K562 (cell line): ENCODE measurements around the gene TRIP12. TPM values are rescaled to one million over a fixed set of nuclear protein-coding genes. Genes with fewer than 3 reads are reported as not detected.

Experiments used
- ATAC-seq: fragments of 200-7000 bp; cut with Tn5 transposase; 3 replicates; pipeline ENCODE4 v1.9.1; 2020; ENCODE audit warnings: moderate library complexity
- BruUV-seq: library from RNA; stranded (reverse); fragments of 400-500 nt; replicated peaks from 2 replicates; lab custom pipeline; 2021; lab: Mats Ljungman, UMichigan
- CTCF ChIA-PET: fragments of 300-600 bp; formaldehyde crosslinking; extraction: SDS; loops from one replicate; lab custom pipeline; 2021; ENCODE audit warnings: low intra/inter-chr PET ratio; lab: Yijun Ruan, JAX
- POLR2A ChIA-PET: fragments of 300-600, 350-650 bp; sonication (Branson Sonifier 250); formaldehyde crosslinking; extraction: SDS; loops from one replicate; lab custom pipeline; 2021; ENCODE audit warnings: antibody characterized with exemption, inconsistent platforms; lab: Yijun Ruan, JAX
- DNase-seq, 4 experiments: peaks; one replicate each; pipeline versions ENCODE4 v3.0.0 to v3.0.0-alpha.2; 2011 to 2018; ENCODE audit warnings: low spot score in 3 of 4, mixed read lengths in 3 of 4; ENCODE audit errors: extremely low read depth in 1 of 4
- FAIRE-seq: peaks from 2 replicates; lab custom pipeline; 2011; peaks lifted over from hg19 to GRCh38; lab: Jason Lieb, UNC
- H2AFZ ChIP-seq: 2 replicates; pipeline ENCODE4 v1.6.0; 2011; ENCODE audit warnings: low read depth, low read length, control low read depth, inconsistent platforms
- H3K27ac ChIP-seq: fragments of 200-600 bp; 3 replicates; pipeline ENCODE4 v1.8.0; 2011; ENCODE audit warnings: low read depth, mild to moderate bottlenecking, control low read depth, inconsistent platforms, low read length, moderate library complexity, mixed read lengths; ENCODE audit errors: extremely low read depth
- H3K27me3 ChIP-seq, 2 experiments: fragments of 300-600 bp in 1 of 2; 2 replicates in 1 of 2; 3 replicates in 1 of 2; pipeline versions ENCODE4 v1.6.0 to v1.8.0; 2011; ENCODE audit warnings: inconsistent platforms in 2 of 2, low read length in 2 of 2, mild to moderate bottlenecking in 1 of 2, mixed read lengths in 1 of 2, moderate library complexity in 1 of 2; ENCODE audit not compliant: control insufficient read depth in 2 of 2, insufficient read depth in 2 of 2
- H3K36me3 ChIP-seq: fragments of 300-600 bp; 3 replicates; pipeline ENCODE4 v1.8.0; 2011; ENCODE audit warnings: mild to moderate bottlenecking, low read length, inconsistent platforms; ENCODE audit not compliant: control insufficient read depth, insufficient read depth
- H3K4me1 ChIP-seq, 2 experiments: fragments of 200-600 bp in 1 of 2; replicated peaks in 1 of 2; 2 replicates in 1 of 2; 3 replicates in 1 of 2; pipeline versions ENCODE4 v1.5.1 to v1.8.0; 2011; ENCODE audit warnings: inconsistent platforms in 2 of 2, low read length in 2 of 2, mild to moderate bottlenecking in 1 of 2, mixed read lengths in 1 of 2, moderate library complexity in 1 of 2; ENCODE audit not compliant: control insufficient read depth in 2 of 2, insufficient read depth in 2 of 2
- H3K4me2 ChIP-seq: 2 replicates; pipeline ENCODE4 v1.6.1; 2011; ENCODE audit warnings: low read length, control low read depth, inconsistent platforms, mixed read lengths; ENCODE audit not compliant: insufficient read depth
- H3K4me3 ChIP-seq: fragments of 200-600 bp; sonication (generic), shearing (Covaris generic); 2 replicates; pipeline ENCODE4 v1.5.1; 2016; ENCODE audit warnings: control low read depth, inconsistent platforms
- H3K79me2 ChIP-seq: fragments of 200-600 bp; 3 replicates; pipeline ENCODE4 v1.8.0; 2011; ENCODE audit warnings: low read length, inconsistent platforms; ENCODE audit not compliant: control insufficient read depth, insufficient read depth
- H3K9ac ChIP-seq, 2 experiments: 2 replicates each; pipeline versions ENCODE4 v1.6.0 to v1.6.1; 2011; ENCODE audit warnings: low read depth in 2 of 2, low read length in 2 of 2, control low read depth in 1 of 2, inconsistent platforms in 1 of 2, mild to moderate bottlenecking in 1 of 2, mixed read lengths in 1 of 2; ENCODE audit not compliant: insufficient read depth in 1 of 2
- H3K9me1 ChIP-seq: one replicate; pipeline ENCODE4 v1.6.0; 2011; ENCODE audit warnings: inconsistent platforms, mild to moderate bottlenecking, low read length, moderate library complexity; ENCODE audit not compliant: control insufficient read depth, insufficient read depth
- H3K9me3 ChIP-seq: replicated peaks from 2 replicates; pipeline ENCODE4 v1.5.1; 2011; ENCODE audit warnings: low read depth, low read length, inconsistent platforms; ENCODE audit not compliant: control insufficient read depth, insufficient read depth
- H4K20me1 ChIP-seq: replicated peaks from 2 replicates; pipeline ENCODE4 v1.6.1; 2011; ENCODE audit warnings: low read length, inconsistent platforms, mixed read lengths; ENCODE audit not compliant: control insufficient read depth, insufficient read depth
- POLR2G ChIP-seq: fragments of 200-400 bp; formaldehyde crosslinking; IDR thresholded peaks from 2 replicates; pipeline ENCODE4 v1.6.1; 2017; ENCODE audit warnings: low read depth, mild to moderate bottlenecking, antibody characterized with exemption, low read length, moderate library complexity
- ZNF316 ChIP-seq: fragments of 450-650 bp; IDR thresholded peaks from 2 replicates; pipeline ENCODE4 v1.6.1; 2016
- WGBS: fragments of 100-300 bp; shearing (Covaris generic); methylation state at CpG from one replicate; pipeline ENCODE4 v1.1.6; 2016; ENCODE audit warnings: low coverage, mixed read lengths; ENCODE audit not compliant: insufficient coverage; ENCODE audit errors: missing lambda C conversion rate; 5-methylcytosine and 5-hydroxymethylcytosine counted together
- in situ Hi-C: fragments of 300-500 bp; cut with MboI; formaldehyde crosslinking; loops from 4 replicates; pipeline ENCODE4 v1.15.0; 2018; ENCODE audit warnings: inconsistent platforms, mixed read lengths
- intact Hi-C: fragments of 100-400 bp; cut with micrococcal nuclease; formaldehyde crosslinking; loops from 2 replicates; pipeline ENCODE4 v1.14.2; 2022
- polyA plus RNA-seq, 8 experiments: library from polyadenylated mRNA; depleted of rRNA in 4 of 8; stranded (reverse) in 5 of 8; unstranded in 3 of 8; fragments of >200 nt; fragmentation: Nextera tagmentation in 2 of 8; fragmentation: Illumina TruSeq in 1 of 8; extraction: Ambion mirVana in 2 of 8; extraction: Trizol in 1 of 8; gene quantifications; 2 replicates each; pipeline versions ENCODE4 v1.2.1 to v1.2.3, GENCODE V29; 2011 to 2014; ENCODE audit warnings: inconsistent platforms in 1 of 8, missing spikeins in 1 of 8
- total RNA-seq, 7 experiments: library from RNA; depleted of rRNA in 6 of 7; stranded (reverse); fragments of >200 nt in 6 of 7; fragmentation: Illumina TruSeq in 2 of 7; extraction: Trizol in 2 of 7; gene quantifications; 2 replicates each; pipeline versions ENCODE4 v1.2.1 to v1.2.3, GENCODE V29; 2011 to 2021; ENCODE audit warnings: low replicate concordance in 1 of 7
- TF ChIP-seq, protein P1 (sequence below), 2 experiments: fragments of 450-650 bp; IDR thresholded peaks; 2 replicates each; pipeline ENCODE4 v1.6.1; 2016; ENCODE audit warnings: mild to moderate bottlenecking in 2 of 2, borderline replicate concordance in 1 of 2, low read depth in 1 of 2, moderate library complexity in 1 of 2
- TF ChIP-seq, protein P2 (sequence below): sonication (generic); formaldehyde crosslinking; IDR thresholded peaks from 2 replicates; pipeline ENCODE4 v1.8.1; 2022; ENCODE audit warnings: missing genetic modification reagents
- TF ChIP-seq, protein P3 (sequence below), 2 experiments: fragments of 250-450 bp in 1 of 2; fragments of 450-650 bp in 1 of 2; sonication (Bioruptor Pico) in 1 of 2; IDR thresholded peaks; 2 replicates each; pipeline versions ENCODE4 v1.6.1 to v1.8.0; 2016 to 2021; ENCODE audit warnings: mild to moderate bottlenecking in 2 of 2, moderate library complexity in 2 of 2, missing compliant biosample characterization in 1 of 2, missing genetic modification characterization in 1 of 2

The TRIP12 gene
- total and polyA plus RNA-seq, 9 of the 15 experiments (the other 6 are each of a cell fraction or from before 2014, with no cell fraction given), result 15.2 to 131 (median 80.1) TPM

DNA sequence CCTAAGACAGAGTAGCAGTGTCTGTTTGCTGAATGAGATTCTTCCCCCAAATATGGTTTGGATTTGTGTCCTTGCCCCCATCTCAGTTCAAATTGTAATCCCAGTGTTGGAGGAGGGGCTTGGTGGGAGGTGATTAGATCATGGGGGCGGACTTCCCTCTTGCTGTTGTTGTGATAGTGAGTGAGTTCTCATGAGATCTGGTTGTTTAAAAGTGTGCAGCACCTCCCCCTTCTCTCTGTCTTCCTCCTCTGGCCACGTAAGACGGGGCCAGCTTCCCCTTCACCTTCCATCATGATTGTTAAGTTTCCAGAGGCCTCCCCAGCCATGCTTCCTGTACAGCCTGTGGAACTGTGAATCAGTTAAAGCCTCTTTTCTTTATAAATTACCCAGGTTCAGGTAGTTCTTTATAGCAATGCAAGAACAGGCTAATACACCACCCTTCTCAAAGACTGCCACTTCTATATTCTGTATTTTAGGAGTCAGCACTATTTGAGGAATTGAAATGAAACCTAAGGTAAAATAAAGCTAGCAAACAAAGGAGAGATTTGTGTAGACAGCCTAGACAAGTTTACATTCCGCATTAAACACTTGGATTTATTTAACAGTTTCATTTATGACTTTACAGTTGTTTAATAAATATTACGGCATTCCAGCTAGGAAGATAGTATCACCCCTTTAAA lies 22.1 kb upstream of the TRIP12 start:
- Histone ChIP-seq H3K36me3 (no peaks in the 10 kb centered on the region), H3K9me1 (no peaks in the 10 kb centered on the region), H3K9ac (no peak overlapping the region), H2AFZ (peak overlapping the region; percentile 73), H3K27ac (peak overlapping the region; percentile 26; the same call in 1 of the 3 replicates), H3K79me2 (no peaks in the 10 kb centered on the region), H4K20me1 (no peaks in the 10 kb centered on the region), H3K27me3 (no peaks in the 10 kb centered on the region), H3K9me3 (no peaks in the 10 kb centered on the region), H3K4me3 (no peak overlapping the region), H3K4me1 (peaks cover 0 to 5% of the 10 kb centered on the region in 2 experiments; a peak in 3 of 5 replicates), H3K4me2 (no peak overlapping the region)
- no TSS peak for BruUV-seq
- WGBS, result 75% methylated on average over 3 of the region's 5 CpGs
- ATAC-seq (peak; percentile 82), DNase-seq (peak in 1 of 4 experiments; percentile 42), FAIRE-seq (no peak)
- ChIA-PET CTCF (no interaction called here), POLR2A (interaction anchor here (1.0 kb wide), 1 partner anchor 11 kb away, joined by 3 read pairs; no protein-coding TSS in a partner anchor)
- in situ Hi-C loops (no loop called here), intact Hi-C loops (no loop called here)
- TF ChIP-seq ZNF316, result peak; percentile 78
- TF ChIP-seq, protein P1, sequence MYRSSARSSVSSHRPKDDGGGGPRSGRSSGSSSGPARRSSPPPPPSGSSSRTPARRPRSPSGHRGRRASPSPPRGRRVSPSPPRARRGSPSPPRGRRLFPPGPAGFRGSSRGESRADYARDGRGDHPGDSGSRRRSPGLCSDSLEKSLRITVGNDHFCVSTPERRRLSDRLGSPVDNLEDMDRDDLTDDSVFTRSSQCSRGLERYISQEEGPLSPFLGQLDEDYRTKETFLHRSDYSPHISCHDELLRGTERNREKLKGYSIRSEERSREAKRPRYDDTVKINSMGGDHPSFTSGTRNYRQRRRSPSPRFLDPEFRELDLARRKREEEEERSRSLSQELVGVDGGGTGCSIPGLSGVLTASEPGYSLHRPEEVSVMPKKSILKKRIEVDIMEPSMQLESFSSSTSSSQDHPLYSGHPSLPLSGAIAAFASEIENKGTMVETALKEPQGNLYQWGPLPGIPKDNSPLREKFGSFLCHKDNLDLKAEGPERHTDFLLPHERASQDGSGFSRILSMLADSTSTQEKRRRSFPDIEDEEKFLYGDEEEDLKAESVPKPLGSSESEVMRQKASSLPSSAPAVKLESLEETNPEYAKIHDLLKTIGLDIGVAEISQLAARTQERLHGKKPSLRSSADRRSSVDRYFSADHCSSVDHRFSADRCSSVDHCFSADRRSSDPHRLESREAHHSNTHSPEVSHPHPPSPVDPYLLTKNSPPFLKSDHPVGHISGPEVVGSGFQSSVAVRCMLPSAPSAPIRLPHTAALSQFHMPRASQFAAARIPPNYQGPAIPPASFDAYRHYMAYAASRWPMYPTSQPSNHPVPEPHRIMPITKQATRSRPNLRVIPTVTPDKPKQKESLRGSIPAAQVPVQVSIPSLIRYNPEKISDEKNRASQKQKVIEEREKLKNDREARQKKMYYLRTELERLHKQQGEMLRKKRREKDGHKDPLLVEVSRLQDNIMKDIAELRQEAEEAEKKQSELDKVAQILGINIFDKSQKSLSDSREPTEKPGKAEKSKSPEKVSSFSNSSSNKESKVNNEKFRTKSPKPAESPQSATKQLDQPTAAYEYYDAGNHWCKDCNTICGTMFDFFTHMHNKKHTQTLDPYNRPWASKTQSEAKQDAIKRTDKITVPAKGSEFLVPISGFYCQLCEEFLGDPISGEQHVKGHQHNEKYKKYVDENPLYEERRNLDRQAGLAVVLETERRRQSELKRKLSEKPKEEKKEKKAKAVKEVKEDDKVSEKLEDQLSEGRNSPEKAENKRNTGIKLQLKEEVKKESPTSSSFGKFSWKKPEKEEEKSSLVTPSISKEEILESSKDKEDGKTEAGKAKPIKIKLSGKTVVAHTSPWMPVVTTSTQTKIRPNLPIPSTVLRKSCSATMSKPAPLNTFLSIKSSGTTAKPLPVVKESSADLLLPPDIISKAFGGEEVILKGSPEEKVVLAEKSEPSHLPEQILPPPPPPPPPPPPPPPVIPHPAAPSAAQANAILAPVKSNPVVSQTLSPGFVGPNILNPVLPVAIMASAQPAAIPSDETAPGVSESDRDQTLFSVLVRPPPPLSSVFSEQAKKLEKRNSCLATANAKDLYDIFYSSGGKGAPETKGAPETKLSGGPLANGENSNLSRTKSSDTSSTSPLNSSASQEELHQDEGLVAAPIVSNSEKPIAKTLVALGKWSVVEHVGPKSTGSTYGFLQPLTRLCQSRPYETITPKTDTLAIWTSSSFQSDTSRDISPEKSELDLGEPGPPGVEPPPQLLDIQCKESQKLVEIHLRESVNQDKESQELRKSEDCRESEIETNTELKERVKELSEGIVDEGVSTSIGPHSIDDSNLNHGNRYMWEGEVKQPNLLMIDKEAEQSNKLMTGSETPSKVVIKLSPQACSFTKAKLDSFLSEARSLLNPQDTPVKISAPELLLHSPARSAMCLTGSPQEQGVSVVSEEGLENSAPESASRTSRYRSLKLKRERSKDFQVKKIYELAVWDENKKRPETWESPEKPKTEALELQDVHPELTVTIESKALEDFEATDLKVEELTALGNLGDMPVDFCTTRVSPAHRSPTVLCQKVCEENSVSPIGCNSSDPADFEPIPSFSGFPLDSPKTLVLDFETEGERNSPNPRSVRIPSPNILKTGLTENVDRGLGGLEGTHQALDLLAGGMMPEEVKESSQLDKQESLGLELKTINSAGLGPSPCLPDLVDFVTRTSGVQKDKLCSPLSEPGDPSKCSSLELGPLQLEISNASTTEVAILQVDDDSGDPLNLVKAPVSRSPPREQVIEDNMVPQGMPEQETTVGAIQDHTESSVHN (IDR thresholded peaks at IDR 0.05; ENCODE audit: borderline replicate concordance in 1 of 2, low read depth in 1 of 2), result no peak
- TF ChIP-seq POLR2G, result no peak
- TF ChIP-seq, protein P2, sequence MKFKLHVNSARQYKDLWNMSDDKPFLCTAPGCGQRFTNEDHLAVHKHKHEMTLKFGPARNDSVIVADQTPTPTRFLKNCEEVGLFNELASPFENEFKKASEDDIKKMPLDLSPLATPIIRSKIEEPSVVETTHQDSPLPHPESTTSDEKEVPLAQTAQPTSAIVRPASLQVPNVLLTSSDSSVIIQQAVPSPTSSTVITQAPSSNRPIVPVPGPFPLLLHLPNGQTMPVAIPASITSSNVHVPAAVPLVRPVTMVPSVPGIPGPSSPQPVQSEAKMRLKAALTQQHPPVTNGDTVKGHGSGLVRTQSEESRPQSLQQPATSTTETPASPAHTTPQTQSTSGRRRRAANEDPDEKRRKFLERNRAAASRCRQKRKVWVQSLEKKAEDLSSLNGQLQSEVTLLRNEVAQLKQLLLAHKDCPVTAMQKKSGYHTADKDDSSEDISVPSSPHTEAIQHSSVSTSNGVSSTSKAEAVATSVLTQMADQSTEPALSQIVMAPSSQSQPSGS, result no peak
- TF ChIP-seq, protein P3, sequence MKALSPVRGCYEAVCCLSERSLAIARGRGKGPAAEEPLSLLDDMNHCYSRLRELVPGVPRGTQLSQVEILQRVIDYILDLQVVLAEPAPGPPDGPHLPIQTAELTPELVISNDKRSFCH (CRISPR knock-in tag; IDR thresholded peaks at IDR 0.05), result no peak
- TF ChIP-seq, protein P3 (tag; IDR thresholded peaks at IDR 0.05), result no peak
